ENCODE results near the gene KIAA1191. TPM values are rescaled to one million over a fixed set of nuclear protein-coding genes. Genes with fewer than 3 reads are reported as not detected.
"Not testable (repeated sequence)": the region's sequence is repeated elsewhere in the genome, so short reads cannot be mapped to it uniquely, and the experiment has no call there.

KIAA1191 gene
- total RNA-seq (2014; rRNA removed; shearing (Covaris generic)), result 119 TPM in 2 replicates

- peak within 1 kb of the TSS; percentile 56 for H3K27ac ChIP-seq
- H3K36me3 ChIP-seq, result peaks cover 21% of the 10 kb centered on the region
- H3K4me3 ChIP-seq, result peak within 1 kb of the TSS; percentile 91
- peak; percentile 92 to 93 for DNase-seq
- no peaks in the 10 kb centered on the region; the same call in 1 of the 2 replicates for H3K4me1 ChIP-seq
- no peaks in the 10 kb centered on the region for H3K27me3 ChIP-seq
- no peaks in the 10 kb centered on the region for H3K9me3 ChIP-seq (replicated peaks)
Observed at GRCh38 chr5:176361437-176362232, at the start of gene KIAA1191. Gene KIAA1191, minus strand, starts transcription at chr5:176361764. Its CDS starts 2,256 bp downstream, at chr5:176359508.

- DNase-seq, result no peak
- no peaks in the 10 kb centered on the region for H3K4me1 ChIP-seq
- H3K4me3 ChIP-seq, result no peak overlapping the region
- H3K9me3 ChIP-seq (replicated peaks), result no peaks in the 10 kb centered on the region
- H3K36me3 ChIP-seq, result no peaks in the 10 kb centered on the region
- no peaks in the 10 kb centered on the region for H3K27me3 ChIP-seq
- no peak overlapping the region for H3K27ac ChIP-seq
Observed at GRCh38 chr5:176410486-176411180, 49.1 kb upstream of the KIAA1191 start.

- H3K36me3 ChIP-seq, result no peaks in the 10 kb centered on the region
- no peak overlapping the region for H3K4me3 ChIP-seq
- H3K27me3 ChIP-seq, result no peaks in the 10 kb centered on the region
- H3K27ac ChIP-seq, result no peak overlapping the region
- no peaks in the 10 kb centered on the region for H3K4me1 ChIP-seq
- no peaks in the 10 kb centered on the region for H3K9me3 ChIP-seq (replicated peaks)
- DNase-seq, result no peak
Observed at GRCh38 chr5:176409765-176410164, 48.2 kb upstream of the KIAA1191 start.

GRCh38 chr5:176408590-176408989 is 47.0 kb upstream of the KIAA1191 start:
- Histone ChIP-seq H3K4me3 (no peak overlapping the region), H3K27me3 (no peaks in the 10 kb centered on the region), H3K9me3 (replicated peaks) (no peaks in the 10 kb centered on the region), H3K27ac (no peak overlapping the region), H3K4me1 (no peaks in the 10 kb centered on the region), H3K36me3 (no peaks in the 10 kb centered on the region)
- no peak for DNase-seq

- DNase-seq; H3K9me3 ChIP-seq (replicated peaks); H3K4me1 ChIP-seq; H3K27ac ChIP-seq; H3K27me3 ChIP-seq; H3K36me3 ChIP-seq; H3K4me3 ChIP-seq: not testable (repeated sequence)
Observed at GRCh38 chr5:176408252-176408573, 46.6 kb upstream of the KIAA1191 start.

- Histone ChIP-seq H3K9me3 (replicated peaks) (no peaks in the 10 kb centered on the region), H3K4me1 (no peaks in the 10 kb centered on the region), H3K4me3 (no peak overlapping the region), H3K27ac (no peak overlapping the region), H3K36me3 (no peaks in the 10 kb centered on the region), H3K27me3 (no peaks in the 10 kb centered on the region)
- DNase-seq, result no peak
Observed at GRCh38 chr5:176407456-176408251, 46.1 kb upstream of the KIAA1191 start.

- Histone ChIP-seq H3K9me3 (replicated peaks) (no peaks in the 10 kb centered on the region), H3K4me3 (no peak overlapping the region), H3K4me1 (no peaks in the 10 kb centered on the region), H3K36me3 (no peaks in the 10 kb centered on the region), H3K27ac (no peak overlapping the region), H3K27me3 (no peaks in the 10 kb centered on the region)
- DNase-seq, result no peak
Observed at GRCh38 chr5:176406436-176407052, 45.0 kb upstream of the KIAA1191 start.

- DNase-seq, result no peak
- no peaks in the 10 kb centered on the region for H3K4me1 ChIP-seq
- no peak overlapping the region for H3K4me3 ChIP-seq
- no peak overlapping the region for H3K27ac ChIP-seq
- H3K36me3 ChIP-seq, result no peaks in the 10 kb centered on the region
- no peaks in the 10 kb centered on the region for H3K9me3 ChIP-seq (replicated peaks)
- H3K27me3 ChIP-seq, result no peaks in the 10 kb centered on the region
Observed at GRCh38 chr5:176405656-176406435, 44.3 kb upstream of the KIAA1191 start.

- Histone ChIP-seq H3K36me3 (no peaks in the 10 kb centered on the region), H3K4me3 (no peak overlapping the region), H3K4me1 (no peaks in the 10 kb centered on the region), H3K9me3 (replicated peaks) (no peaks in the 10 kb centered on the region), H3K27ac (no peak overlapping the region), H3K27me3 (no peaks in the 10 kb centered on the region)
- no peak for DNase-seq
Observed at GRCh38 chr5:176401281-176402205, 40.0 kb upstream of the KIAA1191 start.

- Histone ChIP-seq H3K9me3 (replicated peaks) (no peaks in the 10 kb centered on the region), H3K4me1 (no peaks in the 10 kb centered on the region), H3K36me3 (no peaks in the 10 kb centered on the region), H3K27ac (no peak overlapping the region), H3K27me3 (no peaks in the 10 kb centered on the region), H3K4me3 (no peak overlapping the region)
- no peak for DNase-seq
Observed at GRCh38 chr5:176400382-176401156, 39.0 kb upstream of the KIAA1191 start.

GRCh38 chr5:176397736-176398420 is 36.3 kb upstream of the KIAA1191 start:
- no peaks in the 10 kb centered on the region for H3K4me1 ChIP-seq
- no peaks in the 10 kb centered on the region for H3K27me3 ChIP-seq
- H3K4me3 ChIP-seq, result no peak overlapping the region
- H3K27ac ChIP-seq, result no peak overlapping the region
- no peaks in the 10 kb centered on the region for H3K36me3 ChIP-seq
- DNase-seq, result no peak
- H3K9me3 ChIP-seq (replicated peaks), result no peaks in the 10 kb centered on the region

- Histone ChIP-seq H3K4me3 (no peak overlapping the region), H3K36me3 (no peaks in the 10 kb centered on the region), H3K4me1 (no peaks in the 10 kb centered on the region), H3K9me3 (replicated peaks) (no peaks in the 10 kb centered on the region), H3K27ac (no peak overlapping the region), H3K27me3 (no peaks in the 10 kb centered on the region)
- DNase-seq, result no peak
Observed at GRCh38 chr5:176396330-176396729, 34.8 kb upstream of the KIAA1191 start.

Data from SJCRH30 (cell line).